Fibroblast of the aortic adventitia (primary cell): Measurements from ENCODE around the gene TMEM170B. TPM values are rescaled to one million over a fixed set of nuclear protein-coding genes. Genes with fewer than 3 reads are reported as not detected.

Experiments
- DNase-seq: peaks from one replicate; pipeline ENCODE4 v3.0.0-alpha.2; 2010; ENCODE audit warnings: low read depth
- H3K4me3 ChIP-seq: 2 replicates; pipeline ENCODE4 v1.5.1; 2011; ENCODE audit warnings: low read depth, mild to moderate bottlenecking, control low read depth, low read length, moderate library complexity
- total RNA-seq: library from RNA; depleted of rRNA; stranded (reverse); fragments of >200 nt; gene quantifications from 2 replicates; pipeline ENCODE4 v1.2.3, GENCODE V29; 2012; ENCODE audit warnings: low replicate concordance
- TF ChIP-seq, protein P1 (sequence below): IDR thresholded peaks from 2 replicates; pipeline ENCODE4 v1.5.1; 2011; ENCODE audit warnings: mild to moderate bottlenecking, low read length, control low read depth, inconsistent platforms; ENCODE audit not compliant: insufficient read depth

The TMEM170B gene
- total RNA-seq, 1 donor = 2.5 TPM

DNA sequence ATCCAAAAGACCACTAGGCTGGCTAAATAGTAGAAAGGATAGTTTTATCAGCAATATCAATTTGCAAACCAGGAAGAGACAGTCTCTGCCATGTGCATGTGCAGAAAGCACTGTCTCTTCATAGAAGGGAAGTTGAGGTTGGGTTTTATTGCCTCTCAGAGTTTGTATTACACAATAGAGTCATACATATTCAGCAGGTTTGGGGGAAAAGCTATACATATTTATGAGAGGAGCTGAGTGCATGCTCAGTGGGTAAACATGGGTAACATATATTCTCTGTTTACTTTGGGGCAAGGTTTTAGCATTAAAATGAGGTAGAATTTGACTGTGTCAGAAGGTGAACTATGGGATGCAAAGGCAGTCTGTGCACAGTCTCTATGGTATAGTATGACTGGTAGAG is 14.9 kb downstream of the TMEM170B start:
- no peak for DNase-seq
- no peak overlapping the region for H3K4me3 ChIP-seq
- TF ChIP-seq, protein P1, sequence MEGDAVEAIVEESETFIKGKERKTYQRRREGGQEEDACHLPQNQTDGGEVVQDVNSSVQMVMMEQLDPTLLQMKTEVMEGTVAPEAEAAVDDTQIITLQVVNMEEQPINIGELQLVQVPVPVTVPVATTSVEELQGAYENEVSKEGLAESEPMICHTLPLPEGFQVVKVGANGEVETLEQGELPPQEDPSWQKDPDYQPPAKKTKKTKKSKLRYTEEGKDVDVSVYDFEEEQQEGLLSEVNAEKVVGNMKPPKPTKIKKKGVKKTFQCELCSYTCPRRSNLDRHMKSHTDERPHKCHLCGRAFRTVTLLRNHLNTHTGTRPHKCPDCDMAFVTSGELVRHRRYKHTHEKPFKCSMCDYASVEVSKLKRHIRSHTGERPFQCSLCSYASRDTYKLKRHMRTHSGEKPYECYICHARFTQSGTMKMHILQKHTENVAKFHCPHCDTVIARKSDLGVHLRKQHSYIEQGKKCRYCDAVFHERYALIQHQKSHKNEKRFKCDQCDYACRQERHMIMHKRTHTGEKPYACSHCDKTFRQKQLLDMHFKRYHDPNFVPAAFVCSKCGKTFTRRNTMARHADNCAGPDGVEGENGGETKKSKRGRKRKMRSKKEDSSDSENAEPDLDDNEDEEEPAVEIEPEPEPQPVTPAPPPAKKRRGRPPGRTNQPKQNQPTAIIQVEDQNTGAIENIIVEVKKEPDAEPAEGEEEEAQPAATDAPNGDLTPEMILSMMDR = no peak

DNA sequence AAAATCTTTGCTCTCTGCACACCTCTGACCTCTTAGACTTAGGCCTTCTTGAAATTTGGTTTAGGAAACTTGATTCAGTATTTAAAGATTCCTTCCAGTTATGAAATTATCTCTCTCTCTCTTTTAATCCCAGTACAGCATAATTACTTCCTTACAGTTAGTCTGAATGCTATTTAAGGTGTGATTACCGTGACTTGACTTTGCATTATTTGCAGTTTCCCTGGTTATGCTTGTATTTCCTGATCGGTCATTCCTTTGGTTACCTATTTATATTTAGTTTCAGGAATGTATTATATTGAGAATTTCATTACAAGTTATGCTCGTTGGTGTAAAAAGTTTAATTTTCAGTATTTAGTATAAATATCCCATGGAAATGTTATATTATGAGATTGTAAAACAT is 16.3 kb downstream of the TMEM170B start:
- no peak overlapping the region for H3K4me3 ChIP-seq
- DNase-seq = no peak
- TF ChIP-seq, protein P1 = no peak

DNA sequence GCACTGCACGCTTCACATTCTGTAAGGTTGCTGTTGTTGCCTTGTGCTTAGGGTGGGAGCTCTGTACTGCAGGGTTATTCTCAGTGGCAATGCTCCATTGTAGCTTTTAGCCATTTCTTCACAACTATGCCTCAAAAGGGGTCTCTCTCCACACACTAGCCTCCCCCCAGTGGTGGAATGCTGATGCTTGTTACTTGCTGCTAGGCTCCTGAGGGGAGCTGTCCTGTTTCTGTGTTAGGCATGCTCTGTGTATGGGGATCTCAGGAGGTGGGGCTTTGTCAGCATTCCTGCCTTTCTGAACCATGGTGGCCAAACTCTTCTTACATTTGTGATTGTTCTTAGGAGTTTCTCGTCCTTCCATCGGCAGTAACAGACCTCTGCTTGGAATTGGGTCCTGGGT is 18.8 kb downstream of the TMEM170B start:
- TF ChIP-seq, protein P1 = no peak
- no peak for DNase-seq
- H3K4me3 ChIP-seq = no peak overlapping the region

DNA sequence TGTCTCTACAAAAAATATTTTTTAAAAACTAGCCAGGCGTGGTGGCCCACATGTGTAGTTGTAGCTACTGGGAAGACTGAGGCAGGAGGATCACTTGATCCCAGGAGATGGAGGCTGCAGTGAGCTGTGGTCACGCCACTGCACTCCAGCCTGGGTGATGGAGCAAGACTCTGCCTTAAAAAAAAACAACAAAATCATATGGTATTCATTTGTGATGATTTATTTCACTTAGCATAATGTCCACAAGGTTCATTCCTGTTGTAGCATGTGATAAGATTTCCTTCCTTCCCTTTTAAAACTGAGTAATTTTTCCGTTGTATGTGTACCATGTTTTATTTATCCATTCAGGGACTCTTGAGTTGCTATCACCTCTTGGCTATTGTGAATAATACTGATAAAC is 26.2 kb downstream of the TMEM170B start:
- H3K4me3 ChIP-seq = no peak overlapping the region
- TF ChIP-seq, protein P1 = no peak
- no peak for DNase-seq

DNA sequence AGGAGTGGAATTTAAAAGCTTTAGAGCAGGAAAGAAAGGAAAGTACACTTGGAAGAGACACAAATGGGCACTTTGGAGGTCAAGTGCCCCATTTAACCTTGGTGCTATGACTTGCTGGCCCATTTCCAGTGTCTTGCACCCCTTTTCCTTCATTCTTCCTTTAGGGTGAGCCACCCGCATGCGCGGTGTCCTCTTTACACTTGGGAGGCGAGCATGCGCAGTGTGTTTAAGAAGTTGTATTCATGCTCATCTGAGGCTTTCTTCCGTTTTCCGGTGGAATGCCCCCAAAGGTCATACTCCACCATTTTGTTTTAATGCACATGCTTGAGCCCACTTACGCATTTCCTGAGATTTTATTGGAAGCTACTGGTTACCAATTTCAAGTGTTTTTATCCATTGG is 29.1 kb downstream of the TMEM170B start:
- H3K4me3 ChIP-seq = no peak overlapping the region
- TF ChIP-seq, protein P1 = no peak
- DNase-seq = no peak

DNA sequence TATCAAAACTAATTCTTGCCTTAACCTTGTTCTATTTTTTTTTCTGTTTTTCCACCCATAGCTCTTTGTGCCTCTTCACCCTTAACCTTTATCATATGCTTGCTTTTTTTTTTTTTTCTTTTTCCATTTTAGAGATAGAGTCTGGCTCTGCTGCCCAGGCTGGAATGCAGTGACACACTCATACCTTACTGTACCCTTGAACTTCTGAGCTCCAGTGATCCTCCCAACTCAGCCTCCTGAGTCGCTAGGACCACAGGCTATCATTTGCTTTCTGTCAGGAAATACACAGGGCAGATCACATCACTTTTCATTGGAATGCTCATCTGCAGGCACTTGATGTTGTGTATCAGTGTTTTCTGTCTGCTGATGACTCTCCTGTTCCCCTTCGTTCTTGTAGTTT is 33.5 kb downstream of the TMEM170B start:
- TF ChIP-seq, protein P1 = no peak
- no peak overlapping the region for H3K4me3 ChIP-seq
- DNase-seq = no peak

DNA sequence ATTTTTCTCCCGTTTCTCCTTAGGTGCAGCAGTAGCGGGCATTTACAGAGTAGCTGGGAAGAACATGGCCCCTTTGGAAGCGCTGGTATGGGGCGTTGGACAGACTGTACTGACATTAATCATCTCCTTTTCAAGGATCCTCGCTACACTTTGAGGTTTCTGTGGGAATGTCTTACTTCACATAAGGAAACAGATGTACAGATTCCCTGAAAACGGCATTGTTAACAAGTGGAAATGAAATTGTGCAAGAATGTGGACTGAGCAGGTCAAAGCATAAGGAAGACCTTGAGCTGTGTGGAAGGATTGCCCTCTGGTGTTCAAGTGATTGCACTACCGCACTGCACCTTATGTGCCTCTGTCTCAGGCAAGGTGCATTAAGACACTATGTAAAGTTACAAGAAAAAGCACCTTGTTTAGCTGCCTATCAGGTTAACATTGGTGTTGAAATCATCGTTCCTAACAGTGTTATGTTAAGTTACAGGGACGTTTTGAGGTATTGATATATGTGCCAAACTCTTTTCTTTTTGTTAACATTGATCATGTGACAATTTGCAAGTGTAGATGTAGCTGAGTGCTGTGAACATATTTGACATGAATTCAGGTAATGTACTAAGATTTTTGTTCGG is 38.0 kb downstream of the TMEM170B start:
- peak; percentile 81 for DNase-seq
- no peak overlapping the region for H3K4me3 ChIP-seq
- TF ChIP-seq, protein P1 = peak; percentile 96
